EL (cell line): ENCODE measurements around the gene MKLN1.

Experiments
- DNase-seq: peaks from one replicate; pipeline ENCODE4 v3.0.0-alpha.2; 2016

The MKLN1 gene

DNA sequence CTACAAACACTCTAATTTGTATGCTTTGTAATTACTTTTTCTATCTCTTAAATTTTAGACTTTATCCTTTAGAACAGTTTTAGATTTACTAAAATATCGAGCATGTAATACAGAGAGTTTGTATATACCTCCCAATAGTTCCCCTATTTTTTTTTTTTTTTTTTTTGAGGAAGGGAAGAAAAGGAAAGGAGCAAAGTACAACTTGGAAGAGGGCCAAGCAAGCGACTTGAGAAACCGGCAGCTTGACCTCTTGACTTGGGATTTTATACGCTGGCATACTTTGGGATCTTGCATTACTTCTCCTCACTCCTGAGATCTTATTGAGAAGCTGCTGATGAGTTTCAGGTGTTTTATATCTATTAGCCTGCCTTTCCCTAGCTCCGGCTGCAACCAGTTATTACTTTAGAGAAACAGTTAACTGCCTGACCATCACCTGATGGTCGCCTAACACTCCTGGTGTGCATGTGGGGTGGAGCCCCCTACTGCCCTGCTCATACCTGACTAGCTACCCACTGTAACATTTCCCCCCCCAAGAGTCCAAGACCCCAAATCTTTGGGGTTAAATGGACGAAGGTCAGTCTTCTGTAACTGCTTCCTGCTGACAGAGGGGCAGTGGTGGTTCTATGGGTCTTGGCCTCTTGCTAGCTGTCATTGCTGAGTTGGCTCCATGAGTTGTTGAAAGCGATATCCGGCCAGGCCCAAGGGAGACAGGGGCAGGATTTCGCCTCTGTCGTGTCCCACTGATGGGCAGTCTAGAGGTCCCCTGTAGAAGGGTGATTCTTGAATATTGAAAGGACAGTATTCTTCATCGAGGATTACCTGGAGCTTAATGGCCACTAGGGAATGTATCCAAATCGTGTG is 28.5 kb downstream of the MKLN1 start:
- no peak for DNase-seq

DNA sequence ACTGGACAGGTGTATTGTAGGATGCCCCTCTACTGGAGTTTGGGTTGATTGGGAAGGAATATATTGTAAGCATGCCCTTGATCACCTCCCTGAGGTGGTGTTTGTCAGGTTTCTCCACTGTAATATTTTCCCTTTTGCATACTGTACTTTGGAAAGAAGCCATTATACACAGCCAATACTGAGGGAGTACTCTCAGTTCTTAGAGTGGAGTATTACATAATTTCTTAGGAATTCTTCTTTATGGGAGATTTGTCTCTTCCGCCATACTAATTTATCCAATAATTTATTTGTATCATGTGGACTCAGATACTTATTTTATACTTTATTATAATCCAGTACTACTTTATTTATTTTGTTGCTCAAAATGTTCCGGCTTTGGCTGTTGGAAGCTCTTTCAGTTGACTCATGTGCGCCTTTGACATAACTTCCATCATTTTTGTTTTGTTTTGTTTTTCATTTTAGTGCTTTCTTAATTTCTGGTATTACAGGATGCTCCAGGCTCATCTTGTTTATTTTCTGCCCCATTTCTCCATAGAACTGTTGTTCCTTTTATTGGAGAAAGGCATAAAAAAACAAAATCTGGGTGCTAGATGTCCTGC is 29.7 kb downstream of the MKLN1 start:
- DNase-seq, result peak; percentile 12

DNA sequence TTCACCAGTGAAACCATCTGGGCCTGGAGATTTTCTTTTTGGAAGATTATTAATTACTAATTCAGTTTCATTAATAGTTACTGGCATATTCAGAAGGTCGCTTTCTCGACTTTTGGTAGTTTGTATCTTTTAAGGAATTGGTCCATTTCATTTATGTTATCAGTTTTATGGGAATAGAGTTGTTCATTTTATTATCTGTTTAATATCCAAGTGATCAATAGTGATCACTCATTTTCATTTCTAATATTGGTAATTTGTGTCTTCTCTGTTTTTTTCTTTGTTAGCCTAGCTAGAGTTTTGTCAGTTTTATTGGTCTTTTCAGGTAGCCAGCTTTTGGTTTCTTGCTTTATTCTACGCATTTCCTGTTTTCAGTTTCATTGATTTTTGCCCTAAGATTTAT is 31.0 kb downstream of the MKLN1 start:
- no peak for DNase-seq

- DNase-seq, result no peak
These were observed 31.6 kb downstream of the MKLN1 start for GRCh38 chr7:131359136-131359776.

- no peak for DNase-seq
These were observed 36.0 kb downstream of the MKLN1 start for GRCh38 chr7:131363719-131364118.

GRCh38 chr7:131364767-131365344 is 37.2 kb downstream of the MKLN1 start:
- DNase-seq, result no peak

GRCh38 chr7:131365838-131366237 is 38.2 kb downstream of the MKLN1 start:
- no peak for DNase-seq

- peak; percentile 7 for DNase-seq
These were observed 41.7 kb downstream of the MKLN1 start for GRCh38 chr7:131369354-131369753.

DNA sequence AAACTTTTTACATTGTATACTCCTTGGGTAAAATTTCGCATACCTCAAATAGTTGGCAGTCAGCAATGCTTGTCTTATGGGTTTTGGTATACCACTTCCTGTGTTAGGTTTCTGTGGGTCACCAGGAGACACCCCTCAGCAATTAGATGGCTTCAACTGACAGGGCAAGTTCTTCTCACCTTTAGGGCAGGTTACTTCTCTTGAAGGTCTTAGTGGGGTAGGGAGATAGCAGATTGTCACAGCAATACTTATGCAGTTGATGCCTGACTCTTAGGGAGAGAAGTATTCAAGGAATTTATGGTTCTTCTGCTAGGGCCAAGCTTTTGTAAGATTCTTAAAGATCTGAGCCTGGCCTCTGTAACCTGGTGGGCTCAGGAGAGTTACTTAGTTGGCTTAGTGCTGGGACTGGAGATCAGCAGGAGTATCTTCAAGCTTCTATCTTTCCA is 42.9 kb downstream of the MKLN1 start:
- DNase-seq, result peak; percentile 76

- no peak for DNase-seq
These were observed 43.7 kb downstream of the MKLN1 start for GRCh38 chr7:131371411-131371810.

- no peak for DNase-seq
These were observed 44.9 kb downstream of the MKLN1 start for GRCh38 chr7:131372554-131372953.

DNA sequence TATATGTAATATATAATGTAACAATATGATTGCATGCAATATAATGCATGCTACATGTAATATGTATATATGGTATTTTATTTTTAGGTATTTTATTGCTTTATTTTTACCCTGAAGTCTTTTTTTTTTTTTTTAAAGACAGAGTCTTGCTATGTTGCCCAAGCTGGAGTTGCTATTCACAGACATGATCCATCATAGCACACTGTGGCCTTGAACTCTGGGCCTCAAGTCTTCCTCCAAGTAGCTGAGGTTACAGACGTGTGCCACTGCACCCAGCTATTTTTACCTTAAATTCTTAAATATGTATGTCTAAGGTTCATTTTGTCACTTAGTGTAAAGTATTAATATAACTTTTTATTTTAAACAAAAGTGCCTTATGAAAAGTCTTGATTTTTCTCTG is 47.1 kb downstream of the MKLN1 start:
- no peak for DNase-seq

- DNase-seq, result peak; percentile 73
These were observed 53.6 kb downstream of the MKLN1 start for GRCh38 chr7:131381069-131381838.

DNA sequence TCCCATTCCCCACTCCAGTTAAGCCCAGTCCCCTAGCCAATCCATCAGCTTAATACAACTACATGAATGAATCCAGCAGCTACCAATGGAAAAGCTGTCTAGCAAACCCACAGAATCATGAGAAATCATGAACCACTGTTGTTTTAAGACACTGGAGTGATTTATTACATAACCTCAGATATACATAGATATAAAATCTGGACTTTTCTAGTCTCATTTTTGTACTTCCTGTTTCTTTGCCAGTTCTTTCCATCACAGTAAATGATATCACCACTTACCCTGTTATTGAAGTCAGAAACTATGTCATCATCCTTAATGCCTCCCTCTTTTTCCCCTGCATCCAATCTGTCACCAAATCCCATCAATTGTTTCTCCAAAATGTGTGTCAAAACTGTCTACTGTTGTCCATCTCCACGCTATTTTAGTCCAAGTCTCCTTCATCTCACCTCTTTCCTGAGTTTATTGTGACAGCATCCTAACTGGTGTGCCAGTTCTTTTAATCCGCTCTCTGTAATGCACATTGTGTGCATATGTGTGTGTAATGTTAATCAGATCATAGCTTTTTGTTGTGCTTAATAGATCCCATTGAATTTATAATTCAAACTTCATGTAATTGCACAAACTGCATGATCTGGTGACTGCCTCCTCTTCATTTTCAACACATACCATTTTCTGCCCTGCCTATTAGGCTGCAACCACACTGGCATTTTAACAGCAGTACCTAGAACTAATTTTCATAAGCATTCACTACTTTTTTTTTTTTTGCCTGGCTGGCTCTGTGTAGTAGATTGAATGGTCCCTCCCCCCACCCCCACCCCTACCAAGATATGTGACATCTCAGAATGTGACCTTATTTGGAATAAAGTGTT is 56.0 kb downstream of the MKLN1 start:
- peak; percentile 17 for DNase-seq

DNA sequence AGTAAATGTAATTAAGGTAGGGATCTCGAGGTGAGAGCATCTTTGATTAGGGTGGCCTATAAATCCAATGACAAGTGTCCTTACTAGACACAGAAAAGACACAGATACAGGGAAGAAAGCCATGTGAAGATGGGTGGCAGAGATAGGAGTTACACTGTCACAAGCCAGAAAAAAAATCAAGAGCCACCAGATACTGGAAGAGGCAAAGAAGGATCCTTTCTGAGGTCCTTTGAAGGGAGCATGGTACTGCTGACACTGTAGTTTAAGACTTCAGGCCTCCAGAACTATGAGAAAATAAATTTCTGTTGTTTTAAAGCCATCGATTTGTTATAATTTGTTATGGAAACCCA is 56.6 kb downstream of the MKLN1 start:
- DNase-seq, result no peak

GRCh38 chr7:131385039-131385605 is 57.4 kb downstream of the MKLN1 start:
- DNase-seq, result peak; percentile 54

- DNase-seq, result no peak
These were observed 60.5 kb downstream of the MKLN1 start for GRCh38 chr7:131388126-131388525.

- DNase-seq, result no peak
These were observed 62.6 kb downstream of the MKLN1 start for GRCh38 chr7:131390275-131390674.

- no peak for DNase-seq
These were observed 63.5 kb downstream of the MKLN1 start for GRCh38 chr7:131391145-131391544.

DNA sequence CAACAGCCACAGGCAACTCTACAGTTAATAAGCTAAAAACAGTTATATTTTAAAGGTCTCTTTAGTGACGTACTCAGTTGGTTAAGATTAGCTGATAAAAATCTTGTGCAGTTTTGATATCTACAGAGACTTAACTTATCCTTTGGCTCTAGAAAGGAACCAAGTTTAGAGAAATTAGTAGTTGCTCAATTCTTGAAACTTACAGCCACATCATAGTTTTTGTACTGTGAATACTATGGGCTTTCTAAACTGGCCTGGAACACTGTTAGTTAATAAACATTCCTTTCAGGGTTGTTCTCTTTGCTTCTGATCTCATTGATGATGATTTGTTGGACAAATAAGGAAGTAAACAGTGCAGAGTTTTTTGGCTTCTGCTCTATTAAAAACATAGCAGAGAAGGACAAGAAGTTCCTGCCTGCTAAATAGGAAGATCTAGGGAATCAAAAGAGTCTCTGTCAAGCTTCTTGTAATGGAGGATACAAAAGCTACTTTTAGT is 73.1 kb downstream of the MKLN1 start:
- no peak for DNase-seq

DNA sequence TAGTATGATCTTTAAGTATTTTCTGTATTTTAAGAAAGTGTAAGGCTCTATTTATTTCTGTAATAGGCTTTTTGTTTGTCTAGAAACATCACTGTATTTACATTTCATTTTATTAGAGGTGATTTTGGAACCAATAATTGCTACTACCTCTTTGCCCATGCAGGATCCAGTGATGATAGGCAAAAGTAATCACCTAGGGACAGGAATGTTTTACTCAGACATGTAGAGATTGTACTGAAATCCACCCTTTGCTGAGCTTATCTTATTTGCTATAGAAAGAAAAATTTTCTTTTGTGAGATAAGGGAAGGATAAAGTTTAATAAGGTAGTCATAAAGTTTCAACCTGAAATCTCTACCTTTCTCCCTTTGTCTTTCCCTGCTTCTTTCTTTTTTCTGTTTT is 73.5 kb downstream of the MKLN1 start:
- DNase-seq, result no peak
